ENCODE data around the gene NPIPA1.
"Not testable (repeated sequence)": the region's sequence is repeated elsewhere in the genome, so short reads cannot be mapped to it uniquely, and the experiment has no call there.

NPIPA1 gene

GRCh38 chr16:14978281-14978680 is 41.0 kb downstream of the NPIPA1 start:
- DNase-seq (ENCODE audit: low read depth) = not testable (repeated sequence)

- DNase-seq (ENCODE audit: low read depth) = not testable (repeated sequence)
These were observed 41.7 kb downstream of the NPIPA1 start for GRCh38 chr16:14978908-14979307.

- not testable (repeated sequence) for DNase-seq (ENCODE audit: low read depth)
These were observed 44.0 kb downstream of the NPIPA1 start for GRCh38 chr16:14981234-14981633.

GRCh38 chr16:14982521-14982920 is 45.3 kb downstream of the NPIPA1 start:
- not testable (repeated sequence) for DNase-seq (ENCODE audit: low read depth)

GRCh38 chr16:14988092-14988491 is 50.8 kb downstream of the NPIPA1 start:
- not testable (repeated sequence) for DNase-seq (ENCODE audit: low read depth)

- DNase-seq (ENCODE audit: low read depth) = not testable (repeated sequence)
These were observed 51.5 kb downstream of the NPIPA1 start for GRCh38 chr16:14988661-14989191.

GRCh38 chr16:14989291-14990281 is 52.3 kb downstream of the NPIPA1 start:
- not testable (repeated sequence) for DNase-seq (ENCODE audit: low read depth)

- DNase-seq (ENCODE audit: low read depth) = not testable (repeated sequence)
These were observed 56.3 kb downstream of the NPIPA1 start for GRCh38 chr16:14993277-14994151.

- not testable (repeated sequence) for DNase-seq (ENCODE audit: low read depth)
These were observed 59.5 kb downstream of the NPIPA1 start for GRCh38 chr16:14996702-14997101.

- not testable (repeated sequence) for DNase-seq (ENCODE audit: low read depth)
These were observed 61.1 kb downstream of the NPIPA1 start for GRCh38 chr16:14998300-14998699.

- not testable (repeated sequence) for DNase-seq (ENCODE audit: low read depth)
These were observed 62.6 kb downstream of the NPIPA1 start for GRCh38 chr16:14999845-15000244.
